ENCODE results near the gene DCBLD2.

The DCBLD2 gene

DNA sequence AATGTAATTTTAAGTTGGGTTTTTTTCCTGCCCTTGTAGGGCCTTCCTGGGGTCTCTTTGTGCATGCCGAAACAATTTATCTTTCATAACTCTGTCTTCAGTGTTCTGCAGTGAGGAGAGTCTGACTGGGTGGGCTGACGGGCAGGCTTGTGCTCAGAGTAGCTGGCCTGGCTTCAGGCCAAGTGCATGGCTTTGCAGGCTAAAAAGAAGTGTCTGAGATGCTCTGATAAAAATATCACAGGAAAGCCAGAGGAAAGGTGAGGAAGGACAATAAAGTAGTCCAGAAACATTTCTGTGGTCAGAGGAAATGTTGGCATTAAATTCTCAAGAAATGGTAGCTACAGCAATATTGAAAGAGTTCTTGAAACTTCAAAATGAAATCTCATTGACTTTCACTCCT lies 112.8 kb downstream of the DCBLD2 start:
- no peak for DNase-seq

DNA sequence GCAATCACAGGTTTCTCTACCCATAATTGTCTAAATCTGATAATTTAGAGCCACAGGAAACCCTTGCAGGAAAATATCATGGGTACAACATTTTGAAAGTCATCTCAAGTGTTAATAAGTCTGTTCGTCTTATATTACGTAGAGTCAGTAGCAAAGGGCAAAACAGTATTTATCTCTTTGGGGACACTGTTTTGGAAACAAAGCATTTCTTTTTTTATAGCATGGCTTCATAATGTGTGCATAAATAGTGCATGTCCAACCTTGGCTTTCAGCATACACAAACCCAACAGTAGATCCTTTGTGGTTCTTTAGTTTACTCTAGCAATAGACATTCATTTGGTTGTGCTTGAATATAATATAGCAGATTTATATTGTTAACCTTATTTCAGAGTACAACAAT lies 114.3 kb downstream of the DCBLD2 start:
- no peak for DNase-seq

DNA sequence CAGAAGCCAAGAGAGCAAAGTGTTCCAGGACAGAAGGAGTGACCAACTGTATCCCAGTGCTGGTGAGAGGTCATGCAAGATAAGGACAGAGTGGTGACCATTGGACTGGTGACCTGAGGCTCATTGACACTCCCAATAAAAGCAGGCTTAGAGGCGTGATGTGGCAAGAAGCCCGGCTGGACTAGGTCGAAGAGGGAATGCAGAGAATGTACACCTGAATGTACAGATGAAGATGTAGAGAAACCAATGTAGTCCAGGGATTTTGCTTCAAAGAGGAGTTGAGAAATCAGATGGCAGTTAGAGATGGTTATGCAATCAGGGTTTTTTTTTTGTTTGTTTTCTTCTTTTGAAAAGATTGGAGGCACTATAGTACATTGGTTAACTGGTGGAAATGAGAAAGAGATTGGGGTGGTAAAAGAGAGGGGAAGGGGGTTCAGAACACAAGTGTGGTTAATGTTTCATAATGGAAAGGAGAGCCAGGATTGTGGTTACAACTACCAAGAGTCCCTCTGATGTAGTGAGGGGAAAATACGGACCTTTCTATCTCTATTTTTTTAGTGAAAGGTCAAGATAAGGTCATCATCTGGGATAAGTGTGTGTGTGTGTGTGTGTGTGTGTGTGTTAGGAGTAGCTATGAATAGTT lies 115.0 kb downstream of the DCBLD2 start:
- DNase-seq, result no peak

DNA sequence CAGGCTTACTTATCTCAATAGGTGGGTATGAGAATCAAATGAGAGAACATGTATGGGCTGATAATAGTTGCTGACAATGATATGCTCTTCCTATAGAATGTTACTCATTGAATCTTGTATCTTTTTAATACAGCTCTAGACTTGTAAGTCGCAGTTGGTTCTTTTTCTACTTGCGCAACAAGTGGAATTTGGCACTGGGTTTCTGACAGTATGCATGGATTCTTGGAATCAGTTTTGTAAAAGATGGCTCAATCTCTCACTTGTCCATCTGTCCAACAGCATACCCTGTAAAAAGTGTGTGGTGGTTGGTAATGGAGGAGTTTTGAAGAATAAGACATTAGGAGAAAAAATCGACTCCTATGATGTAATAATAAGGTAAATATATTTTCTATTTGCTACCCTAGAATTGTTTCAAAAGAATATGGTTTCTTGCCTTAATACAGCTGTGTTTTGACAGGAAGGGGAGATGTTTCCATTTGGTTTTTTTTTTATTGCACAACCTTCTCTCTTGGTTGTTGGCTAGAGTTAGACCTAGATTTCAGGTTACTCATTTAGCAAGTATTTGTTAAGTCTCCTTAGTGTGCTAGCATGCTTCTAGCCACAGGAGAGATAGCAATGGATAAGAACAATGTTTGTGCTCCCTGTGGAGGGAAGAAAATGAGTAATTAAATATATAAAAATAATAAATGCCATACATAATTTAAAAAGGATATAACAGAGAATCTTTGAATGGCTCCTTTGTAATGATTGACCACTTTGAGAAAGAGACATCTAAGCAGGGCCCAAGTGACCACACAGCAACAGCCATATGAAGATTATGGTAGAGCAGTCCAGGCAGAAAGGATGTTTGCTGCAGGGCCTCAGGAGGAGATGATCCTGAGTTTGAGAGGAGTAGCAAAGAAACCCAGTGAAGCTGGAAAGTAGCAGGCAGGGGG lies 116.6 kb downstream of the DCBLD2 start:
- DNase-seq, result no peak

DNA sequence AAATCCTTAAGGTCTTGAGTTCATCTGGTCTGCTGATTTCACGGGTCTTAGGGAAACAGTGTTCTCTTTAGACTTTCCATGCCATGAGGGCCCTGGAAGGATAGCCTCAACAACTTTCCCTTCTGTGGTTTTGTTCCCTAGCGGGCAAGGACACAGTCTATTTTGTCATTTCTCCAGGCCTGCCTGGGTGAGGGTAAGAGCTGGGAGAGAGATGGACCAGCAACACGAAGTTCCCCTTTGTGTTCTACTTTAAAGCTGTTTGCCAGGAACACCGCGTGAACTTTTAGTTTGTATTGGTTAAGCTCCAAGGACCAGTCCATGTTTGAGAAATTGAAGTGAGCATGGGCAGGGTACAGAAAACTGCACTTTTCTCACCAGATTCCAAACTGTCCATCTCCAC lies 117.5 kb downstream of the DCBLD2 start:
- no peak for DNase-seq

DNA sequence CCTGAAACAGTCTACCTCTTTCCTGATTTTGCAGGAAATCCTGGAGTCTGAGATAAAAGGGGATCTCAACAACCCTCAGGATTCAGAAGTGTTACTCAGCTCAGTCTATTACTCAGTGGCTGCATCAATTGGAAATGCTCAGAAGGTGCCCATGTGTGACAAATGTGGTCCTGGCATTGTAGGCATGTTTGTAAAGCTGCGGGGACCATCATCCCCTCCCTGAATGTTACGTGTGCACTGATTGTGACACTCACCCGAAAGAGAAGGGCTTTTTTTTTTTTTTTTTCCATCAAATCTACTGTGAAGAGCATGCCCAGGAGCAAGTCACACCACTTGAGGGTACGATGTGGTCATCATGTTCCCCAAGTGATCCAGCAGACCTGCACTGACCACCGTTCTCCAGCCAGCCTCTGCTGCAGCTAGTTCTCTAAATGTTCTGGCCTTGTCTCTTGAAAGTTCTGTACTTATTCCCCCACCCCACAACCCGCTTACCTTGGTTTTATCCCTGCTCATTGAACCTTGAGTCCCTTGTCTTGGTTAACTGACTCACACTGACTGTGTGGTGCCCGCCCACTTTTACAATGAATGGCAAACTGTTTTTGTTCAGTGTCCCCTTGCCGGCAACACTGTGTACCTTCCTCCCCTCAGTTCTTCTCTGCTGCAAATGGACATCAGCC lies 118.5 kb downstream of the DCBLD2 start:
- DNase-seq, result no peak

DNA sequence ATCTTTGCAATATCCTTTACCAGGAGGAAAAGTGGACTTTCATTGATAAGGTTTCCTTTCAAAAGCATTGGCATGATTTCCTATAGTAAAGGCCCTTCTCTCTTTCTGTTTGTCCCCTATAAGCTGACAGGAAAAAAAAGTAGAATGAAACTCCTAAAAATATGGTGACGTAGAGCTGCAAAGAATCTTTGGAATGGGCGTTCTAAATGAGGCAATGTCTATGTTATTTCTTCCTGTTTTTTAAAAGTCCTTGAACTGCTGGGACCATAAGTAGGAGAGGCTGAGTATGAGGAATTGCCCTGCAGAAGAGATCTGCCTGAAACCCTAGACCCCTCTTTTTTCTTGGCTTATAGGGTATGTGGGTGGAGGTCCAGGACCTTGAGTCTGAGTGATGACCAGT lies 121.2 kb downstream of the DCBLD2 start:
- no peak for DNase-seq

DNA sequence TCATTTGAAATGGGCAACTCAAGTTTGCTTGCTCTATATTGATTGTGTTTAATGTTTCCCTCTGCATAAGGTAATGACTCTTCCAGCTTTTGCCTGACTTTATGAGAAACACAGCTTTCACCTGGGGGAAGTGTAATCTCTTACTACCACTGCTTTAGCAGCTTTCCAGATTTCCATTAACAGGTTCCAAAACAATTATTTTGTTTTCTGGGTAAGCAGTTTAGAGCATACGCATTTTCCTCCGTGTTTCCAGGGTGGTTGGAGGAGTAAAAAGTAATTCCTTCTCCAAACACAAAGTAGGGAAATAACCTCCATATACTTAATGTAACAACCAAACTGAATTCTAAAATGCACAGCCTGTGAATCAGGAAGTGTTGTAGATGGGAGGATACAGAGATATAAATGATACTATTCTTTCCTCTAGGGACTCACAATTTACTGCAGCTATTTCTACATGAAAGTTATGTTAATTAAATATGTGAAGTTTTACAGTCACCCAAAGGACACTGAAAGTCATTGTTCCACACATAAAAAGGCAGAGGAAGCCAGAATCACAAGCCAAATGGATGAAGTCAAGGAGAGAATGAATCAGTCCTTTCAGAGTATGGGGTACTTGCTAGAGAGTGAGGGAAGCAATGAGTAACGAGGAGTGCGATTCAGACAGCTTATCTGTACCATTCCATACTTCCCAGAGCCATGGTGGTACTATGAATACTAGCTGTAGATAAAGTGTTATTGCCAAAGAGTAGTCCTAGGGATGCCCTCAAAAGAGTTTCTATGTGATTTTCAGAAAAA lies 121.8 kb downstream of the DCBLD2 start:
- DNase-seq, result no peak

DNA sequence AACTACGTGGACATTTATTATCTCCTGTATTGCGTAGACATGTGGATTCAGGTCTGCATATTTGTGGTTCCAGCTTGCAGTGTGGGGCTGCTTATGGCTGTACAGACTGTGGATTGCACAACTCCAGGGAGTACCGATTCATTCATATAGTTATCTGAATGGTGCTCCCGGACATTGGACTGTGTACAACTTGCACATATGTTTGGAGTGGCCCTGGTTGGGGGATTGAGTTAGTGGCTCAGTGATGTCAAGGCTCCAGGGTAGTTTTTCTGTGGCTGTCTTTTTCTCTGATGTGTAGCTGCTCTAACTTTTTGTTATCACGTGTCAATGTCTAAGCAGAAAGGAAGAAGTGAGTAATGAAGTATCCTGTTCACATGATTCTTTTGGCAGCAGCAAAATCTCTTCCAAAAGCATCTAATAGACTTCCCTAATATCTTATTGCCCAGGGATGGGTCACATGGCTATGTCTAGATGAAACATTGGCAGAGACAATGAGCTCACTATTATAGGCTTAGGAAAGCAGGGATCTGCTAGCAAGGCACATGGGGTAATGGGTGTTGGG lies 122.6 kb downstream of the DCBLD2 start:
- no peak for DNase-seq

DNA sequence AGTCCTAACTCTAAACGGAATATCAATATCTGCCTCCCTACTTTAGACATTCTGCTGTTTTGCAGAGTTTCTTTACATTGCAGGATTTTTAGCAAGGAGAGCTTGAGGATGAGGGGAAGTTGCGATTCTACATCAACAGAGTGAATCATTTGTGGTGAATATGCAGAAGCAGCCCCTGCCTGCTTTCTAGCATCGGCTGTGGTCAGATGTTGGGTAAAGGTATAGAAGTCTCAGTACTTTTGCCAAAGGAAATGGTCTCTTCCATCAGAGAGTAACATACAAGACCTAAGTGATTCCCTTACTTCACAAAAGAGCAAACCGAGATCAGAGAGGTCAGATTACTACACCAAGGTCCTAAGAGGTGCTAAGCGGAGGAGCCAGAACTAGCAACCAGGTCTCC lies 123.1 kb downstream of the DCBLD2 start:
- DNase-seq, result no peak

DNA sequence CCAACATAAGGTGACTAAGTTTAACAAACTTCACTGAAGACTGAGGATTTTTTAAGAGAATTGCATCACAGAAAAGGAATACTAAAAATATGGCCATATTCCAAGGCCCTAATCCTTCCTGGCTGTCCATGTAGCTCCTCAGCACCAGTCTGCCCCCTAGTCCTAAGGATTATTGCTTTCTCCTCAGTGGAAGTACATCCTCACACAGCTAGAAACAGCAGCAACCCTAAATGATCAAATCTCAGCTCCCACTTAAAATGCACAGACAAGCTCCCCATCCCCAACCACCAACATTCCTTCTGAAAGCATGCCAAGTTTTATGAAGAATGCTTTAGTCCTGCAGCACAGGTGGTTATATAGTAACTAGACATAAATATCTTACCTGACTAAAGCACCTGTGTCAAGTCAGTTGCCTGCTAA lies 123.7 kb downstream of the DCBLD2 start:
- DNase-seq, result no peak

DNA sequence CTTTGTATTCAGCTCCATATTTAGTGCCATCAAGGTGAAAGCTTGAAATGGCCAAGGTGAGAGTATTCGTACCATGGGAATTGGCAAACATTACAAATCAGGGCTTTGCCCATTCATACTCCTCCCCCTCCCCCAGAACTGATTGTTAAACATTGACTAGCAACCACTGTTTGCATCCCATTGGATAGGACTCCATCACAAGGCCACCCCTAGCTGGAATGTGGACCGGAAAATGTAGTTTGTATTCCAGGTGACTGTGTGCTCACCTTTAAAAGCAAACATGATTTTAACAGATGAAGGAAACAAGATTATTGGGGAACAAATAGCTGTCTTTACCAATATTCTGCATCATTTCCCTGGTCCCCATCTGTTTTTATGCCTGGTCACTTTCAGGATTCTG lies 124.2 kb downstream of the DCBLD2 start:
- DNase-seq, result no peak

DNA sequence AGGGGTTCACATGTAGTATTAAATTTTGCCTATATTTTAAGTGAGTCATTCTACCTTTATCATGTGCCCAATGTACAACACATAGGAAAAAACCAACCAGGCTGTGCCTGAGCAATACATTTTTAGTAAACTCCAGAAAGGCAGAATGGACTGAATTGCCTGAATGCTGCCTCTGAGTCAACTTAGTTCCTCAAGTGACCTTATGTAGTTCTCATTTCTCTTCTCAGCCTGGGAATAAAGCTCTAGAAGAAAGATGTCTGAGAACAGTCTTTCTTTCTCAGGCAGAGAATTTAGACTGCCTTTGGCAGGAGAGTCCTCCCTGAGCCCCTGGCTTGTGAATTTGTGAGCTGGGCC lies 125.4 kb downstream of the DCBLD2 start:
- DNase-seq, result no peak

DNA sequence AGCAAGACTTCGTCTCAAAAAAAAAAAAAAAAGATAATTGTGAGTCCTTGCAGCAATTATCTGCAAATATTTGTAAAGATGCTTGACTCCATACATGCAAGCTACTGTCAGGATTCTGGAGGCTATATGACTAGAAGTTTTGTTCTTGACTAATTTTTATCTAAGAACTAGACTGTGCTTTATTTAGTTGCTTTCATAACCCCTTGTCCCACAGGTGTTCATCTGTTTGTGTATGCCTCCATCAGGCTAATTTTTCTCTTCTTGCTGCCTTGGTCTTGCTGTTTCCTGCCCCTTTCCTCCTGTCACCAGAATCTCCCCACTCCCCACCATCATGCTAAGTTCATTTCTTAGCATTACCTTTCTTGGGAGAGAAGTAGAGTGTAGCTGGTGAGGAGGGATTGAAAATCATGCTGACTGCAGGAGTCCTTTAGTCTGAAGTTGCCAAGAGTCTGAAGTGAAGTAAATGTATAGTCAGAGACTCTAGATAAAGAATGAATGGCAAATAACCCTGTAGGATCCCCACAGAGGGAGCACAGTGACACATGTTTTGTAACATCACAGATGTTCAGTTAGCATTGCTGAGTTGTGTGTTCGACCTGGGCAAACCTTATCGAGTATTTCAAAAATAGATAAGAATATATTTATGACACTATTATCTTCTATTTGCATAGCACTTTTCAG lies 125.9 kb downstream of the DCBLD2 start:
- DNase-seq, result no peak

DNA sequence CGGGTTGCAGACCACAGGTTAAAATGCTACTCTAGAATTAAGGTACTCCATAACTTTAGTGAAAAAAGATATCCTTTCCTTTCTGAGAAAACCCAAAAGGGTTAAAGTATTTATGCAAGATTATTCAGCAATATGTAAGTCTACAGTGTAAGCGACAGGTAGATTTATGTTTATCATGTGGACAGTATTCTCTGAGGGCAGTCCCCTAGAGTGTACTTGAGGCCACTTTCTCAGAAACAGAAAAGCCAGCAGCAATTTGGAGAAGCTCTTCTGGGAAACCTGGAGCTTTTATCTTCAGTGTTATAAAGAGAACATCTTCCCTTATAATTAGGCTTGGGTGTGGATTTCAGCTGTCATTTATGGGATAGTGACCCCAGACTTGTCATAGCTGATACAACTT lies 129.5 kb downstream of the DCBLD2 start:
- no peak for DNase-seq

DNA sequence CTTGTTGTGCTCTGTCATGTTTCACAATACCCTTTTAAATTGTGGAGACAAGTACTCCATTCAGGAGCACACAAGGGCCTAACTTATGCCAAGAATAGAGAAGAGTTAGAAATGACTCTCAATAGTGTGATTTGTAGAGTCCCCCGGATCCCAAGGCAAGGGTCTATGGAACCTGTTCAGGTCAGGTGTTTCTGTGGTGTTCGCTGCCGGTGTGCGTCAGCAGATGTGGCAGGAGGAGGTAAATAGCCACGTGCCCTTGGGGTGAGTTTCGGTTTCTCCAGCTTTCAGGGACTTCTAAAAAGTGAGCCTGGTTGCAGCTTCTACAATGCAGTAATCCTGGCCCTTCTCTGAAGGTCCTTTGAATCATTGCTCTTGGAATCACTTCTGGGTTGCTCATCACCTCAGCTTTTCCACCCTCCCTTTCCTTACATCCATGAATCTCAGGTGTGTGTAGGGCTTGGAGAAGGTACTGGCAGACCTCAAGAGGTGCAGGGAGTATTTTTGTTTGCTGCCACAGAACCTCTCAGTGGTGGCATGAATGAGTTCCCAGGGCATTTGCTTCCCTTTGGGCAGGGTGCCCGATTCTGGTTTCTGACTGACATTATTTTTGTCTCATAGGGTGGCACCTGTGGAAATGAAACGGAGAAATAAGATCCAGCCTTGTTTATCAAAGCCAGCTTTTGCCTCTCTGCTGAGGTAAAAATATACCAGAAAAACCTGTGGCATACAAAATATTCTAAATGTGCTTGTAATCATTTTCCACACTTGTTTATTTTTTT lies 131.0 kb downstream of the DCBLD2 start:
- no peak for DNase-seq

DNA sequence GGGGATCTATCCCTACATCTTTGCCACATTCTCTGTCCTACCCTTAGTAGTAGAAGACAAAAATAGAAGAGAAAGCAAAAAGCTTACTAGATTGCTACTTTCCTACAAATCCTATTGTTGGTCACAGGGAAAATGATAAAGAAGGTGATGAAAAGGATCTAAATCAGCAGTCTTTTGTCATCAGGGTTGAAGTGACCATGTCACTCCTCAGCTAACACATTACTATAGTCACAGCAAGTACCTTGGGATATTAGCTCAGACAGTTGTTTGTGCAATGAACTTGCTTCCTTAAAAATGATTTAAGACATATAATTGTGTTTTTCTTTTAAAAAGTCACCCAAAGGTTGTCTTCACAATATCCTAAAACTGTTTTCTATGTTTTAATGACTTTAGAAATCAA lies 132.0 kb downstream of the DCBLD2 start:
- DNase-seq, result no peak

DNA sequence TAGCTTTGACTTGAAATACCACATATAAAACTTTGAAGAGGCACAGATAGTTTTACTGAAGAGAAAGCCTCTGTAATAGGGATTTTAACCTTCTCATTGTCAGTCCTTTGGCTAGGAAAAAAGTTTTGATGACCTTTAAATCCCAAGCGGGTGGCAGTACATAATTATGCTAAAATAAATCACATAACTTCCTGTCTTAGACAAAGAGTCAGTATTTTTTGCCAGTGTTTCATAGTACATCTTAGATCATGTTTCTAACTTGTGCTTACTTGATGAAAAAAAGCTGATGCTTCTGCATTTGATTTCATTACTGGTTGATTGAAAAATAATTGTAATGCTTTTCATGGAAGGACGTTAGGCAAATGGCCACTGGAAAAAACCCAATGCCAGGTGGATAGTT lies 132.5 kb downstream of the DCBLD2 start:
- no peak for DNase-seq

DNA sequence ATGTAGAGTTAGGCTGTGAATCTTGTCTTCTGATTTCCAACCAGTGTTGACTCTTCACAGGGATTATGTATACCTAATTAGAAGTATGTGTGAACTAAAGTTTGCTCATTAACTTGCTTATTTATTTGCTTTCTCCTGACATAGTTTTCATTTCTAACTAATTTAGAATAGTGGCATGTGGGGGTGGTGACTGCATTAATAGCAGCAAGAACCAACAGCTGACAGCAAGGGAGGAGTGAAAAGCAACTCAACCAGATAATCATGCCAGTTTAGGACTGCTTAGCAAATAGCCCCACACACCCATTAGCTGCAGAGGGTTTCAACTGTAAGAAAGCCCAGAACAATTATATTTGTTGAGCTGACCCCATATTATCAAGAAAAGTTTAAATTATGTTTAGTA lies 134.6 kb downstream of the DCBLD2 start:
- DNase-seq, result no peak

DNA sequence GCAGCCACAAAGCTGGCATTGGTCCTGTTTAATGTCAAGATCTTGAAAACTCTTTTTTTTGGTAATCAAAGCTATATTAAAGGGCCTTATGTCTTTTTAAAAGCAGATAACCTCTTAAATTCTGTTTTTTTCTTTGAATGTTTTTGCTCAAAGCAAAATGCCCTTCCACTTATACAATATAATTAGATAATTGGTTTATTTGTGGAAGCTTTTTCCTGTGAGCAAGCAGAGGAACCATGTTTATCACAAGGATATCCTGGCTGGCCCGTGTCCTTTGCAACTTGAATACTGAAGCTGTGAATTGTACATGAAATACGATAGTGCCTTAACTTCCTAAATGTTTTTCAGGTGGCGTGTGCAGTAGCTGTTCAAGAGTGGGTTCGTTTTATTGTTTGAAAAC lies 135.8 kb downstream of the DCBLD2 start:
- DNase-seq, result no peak

DNA sequence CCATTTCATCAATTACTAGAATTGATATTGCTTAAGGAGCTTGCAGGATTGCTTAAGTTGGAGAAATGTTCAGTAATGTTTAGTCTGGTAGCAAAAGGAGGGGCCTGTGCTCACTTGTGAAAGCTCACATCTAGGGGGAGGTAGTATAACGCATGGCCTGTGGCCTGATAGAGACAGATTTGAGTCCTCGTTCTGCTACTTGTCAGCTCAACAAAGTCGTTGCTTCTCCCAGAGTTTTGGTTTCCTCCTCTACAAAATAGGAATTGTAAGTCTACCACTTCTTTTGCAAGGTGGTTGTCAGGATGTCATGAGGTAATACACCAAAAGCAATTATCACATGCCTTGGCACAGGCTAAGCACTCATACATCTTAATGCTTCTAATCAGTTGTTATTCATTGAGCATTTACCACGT lies 137.0 kb downstream of the DCBLD2 start:
- DNase-seq, result no peak
